PC-3 (cell line): ENCODE results near the gene RANBP1. TPM values are rescaled to one million over a fixed set of nuclear protein-coding genes. Genes with fewer than 3 reads are reported as not detected.

ENCODE experiments used
- ATAC-seq: fragments of 200-7000 bp; cut with Tn5 transposase; 2 replicates; pipeline ENCODE4 v1.9.1; 2020; ENCODE audit warnings: mild to moderate bottlenecking, moderate library complexity
- BruUV-seq: library from RNA; stranded (reverse); fragments of 400-500 nt; replicated peaks from 2 replicates; lab custom pipeline; 2021; lab: Mats Ljungman, UMichigan
- CTCF ChIA-PET: fragments of 300-600 bp; sonication (Branson Sonifier 250); formaldehyde crosslinking; loops from one replicate; lab custom pipeline; 2022; ENCODE audit warnings: antibody characterized with exemption; lab: Charles Lee
- POLR2A ChIA-PET: fragments of 300-600 bp; sonication (Branson Sonifier 250); formaldehyde crosslinking; loops from one replicate; lab custom pipeline; 2022; ENCODE audit warnings: antibody characterized with exemption; ENCODE audit not compliant: unreplicated experiment; lab: Charles Lee
- DNase-seq: peaks from one replicate; pipeline ENCODE4 v3.0.0-alpha.2; 2015
- H2AFZ ChIP-seq: fragments of 300-600 bp; sonication (generic); 2 replicates; pipeline ENCODE4 v1.6.0; 2016; ENCODE audit warnings: antibody characterized with exemption, low read length
- H3F3A ChIP-seq: fragments of 300-600 bp; sonication (generic); one replicate; pipeline ENCODE4 v1.6.0; 2017; ENCODE audit warnings: antibody characterized with exemption, low read length, control low read depth, mild to moderate bottlenecking; ENCODE audit not compliant: unreplicated experiment
- H3K27ac ChIP-seq: fragments of 300-600 bp; sonication (generic); 2 replicates; pipeline ENCODE4 v1.5.1; 2016; ENCODE audit warnings: mild to moderate bottlenecking, low read length
- H3K27me3 ChIP-seq: fragments of 300-600 bp; sonication (generic); 2 replicates; pipeline ENCODE4 v1.6.1; 2016; ENCODE audit warnings: low read length, mixed read lengths
- H3K36me3 ChIP-seq: fragments of 300-600 bp; sonication (generic); 2 replicates; pipeline ENCODE4 v1.6.1; 2016; ENCODE audit warnings: low read depth, mixed run types, low read length, mixed read lengths
- H3K4me1 ChIP-seq: fragments of 300-600 bp; sonication (generic); 2 replicates; pipeline ENCODE4 v1.5.1; 2016; ENCODE audit warnings: low read length; ENCODE audit not compliant: insufficient read depth
- H3K4me2 ChIP-seq: fragments of 300-600 bp; sonication (generic); 2 replicates; pipeline ENCODE4 v1.6.0; 2016; ENCODE audit warnings: low read length
- H3K4me3 ChIP-seq: fragments of 300-600 bp; sonication (generic); 2 replicates; pipeline ENCODE4 v1.5.1; 2016; ENCODE audit warnings: mild to moderate bottlenecking, low read length, mixed read lengths
- H3K79me2 ChIP-seq: fragments of 300-600 bp; sonication (generic); 2 replicates; pipeline ENCODE4 v1.6.1; 2017; ENCODE audit warnings: low read length, mixed read lengths
- H3K9ac ChIP-seq: fragments of 300-600 bp; sonication (generic); 2 replicates; pipeline ENCODE4 v1.6.0; 2016; ENCODE audit warnings: mild to moderate bottlenecking, low read length
- H3K9me2 ChIP-seq: fragments of 300-600 bp; sonication (generic); replicated peaks from 2 replicates; pipeline ENCODE4 v1.6.1; 2016; ENCODE audit warnings: mixed run types, low read length, mixed read lengths
- H3K9me3 ChIP-seq: fragments of 300-600 bp; sonication (generic); 2 replicates; pipeline ENCODE4 v1.6.1; 2016; ENCODE audit warnings: low read length, mixed read lengths
- H4K20me1 ChIP-seq: fragments of 300-600 bp; sonication (generic); 2 replicates; pipeline ENCODE4 v1.6.1; 2016; ENCODE audit warnings: low read length, mixed read lengths
- EZH2 ChIP-seq: fragments of 300-600 bp; sonication (generic); IDR thresholded peaks from one replicate; pipeline ENCODE4 v1.6.1; 2017; ENCODE audit warnings: antibody characterized with exemption, mild to moderate bottlenecking, low read length; ENCODE audit not compliant: unreplicated experiment
- EZH2phosphoT487 ChIP-seq: fragments of 300-600 bp; sonication (generic); IDR thresholded peaks from 2 replicates; pipeline ENCODE4 v1.6.1; 2018; ENCODE audit warnings: mild to moderate bottlenecking, antibody characterized with exemption, low read length, borderline replicate concordance
- intact Hi-C: fragments of 100-400 bp; cut with micrococcal nuclease; formaldehyde crosslinking; loops from 2 replicates; pipeline ENCODE4 v1.9.0; 2023
- microRNA-seq: library from miRNA; unstranded; fragments of <30 nt; microRNA quantifications from one replicate; pipeline ENCODE4 v1.1.0, GENCODE V29; 2020; ENCODE audit not compliant: unreplicated experiment
- total RNA-seq: library from RNA; depleted of rRNA; stranded (reverse); fragments of >200 nt; gene quantifications from 2 replicates; pipeline ENCODE4 v1.2.3, GENCODE V29; 2014; rRNA removed
- TF ChIP-seq, protein P1 (sequence below): fragments of 300-600 bp; sonication (generic); conservative IDR thresholded peaks from 2 replicates; pipeline ENCODE4 v1.5.1; 2017; ENCODE audit warnings: antibody characterized with exemption, low read depth, mild to moderate bottlenecking, low read length

The RANBP1 gene
- total RNA-seq, 1 experiment from 2014 or later = 356 TPM

DNA sequence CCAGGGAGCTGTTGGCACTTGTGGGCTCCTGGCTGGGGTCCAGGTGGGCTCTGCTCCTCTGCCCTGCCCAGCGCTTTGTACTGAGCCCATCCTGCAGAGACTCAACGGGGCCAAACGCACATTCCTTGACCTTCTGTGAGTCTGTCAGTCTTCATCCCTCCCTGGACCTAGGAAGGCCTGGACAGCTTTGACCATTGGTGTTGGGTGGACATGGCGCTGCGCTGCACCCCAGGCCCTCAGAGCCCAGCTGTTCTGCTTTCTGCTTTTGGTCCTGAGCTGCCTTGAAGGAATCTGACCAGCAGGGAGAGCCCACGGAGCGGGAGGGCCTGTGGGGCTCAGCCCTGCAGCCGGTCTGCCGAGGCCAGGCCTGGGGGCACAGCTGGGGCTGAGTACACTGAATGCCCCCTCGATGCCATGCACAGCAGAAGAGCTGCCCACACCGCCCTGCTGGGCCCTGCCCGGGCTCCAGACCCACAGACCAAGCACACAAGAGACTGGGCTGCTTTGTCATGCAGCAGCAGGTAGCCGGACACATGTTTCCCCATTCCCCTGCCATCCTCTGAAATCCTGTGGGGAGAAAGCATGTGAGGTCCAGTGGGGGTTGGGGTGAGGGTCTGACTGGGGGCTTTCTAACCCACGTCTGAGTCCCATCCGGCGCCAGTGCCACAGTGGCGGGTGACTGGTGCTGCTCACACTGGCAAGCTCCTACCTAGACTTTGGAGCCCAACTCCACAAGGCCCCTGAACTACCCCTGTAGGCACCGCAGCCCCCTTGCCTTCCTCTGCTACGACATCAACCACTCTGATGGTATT, 59.1 kb downstream of the RANBP1 start:
- Histone ChIP-seq H3K4me2 (no peak overlapping the region), H3K27me3 (no peaks in the 10 kb centered on the region), H4K20me1 (no peaks in the 10 kb centered on the region), H3K4me3 (no peak overlapping the region), H3K9me2 (no peaks in the 10 kb centered on the region), H3F3A (no peaks in the 10 kb centered on the region), H3K9me3 (no peaks in the 10 kb centered on the region), H3K4me1 (no peaks in the 10 kb centered on the region), H3K79me2 (no peaks in the 10 kb centered on the region), H3K36me3 (no peaks in the 10 kb centered on the region), H3K27ac (no peak overlapping the region), H3K9ac (no peak overlapping the region), H2AFZ (no peak overlapping the region)
- DNase-seq (no peak), ATAC-seq (peak; percentile 49)
- POLR2A ChIA-PET = no interaction called here
- BruUV-seq = no TSS peak
- CTCF ChIA-PET = interaction anchor here (0.6 kb wide), 1 partner anchor 39 kb away, joined by 3 read pairs; no protein-coding TSS in a partner anchor
- TF ChIP-seq EZH2 = no peak
- TF ChIP-seq, protein P1, sequence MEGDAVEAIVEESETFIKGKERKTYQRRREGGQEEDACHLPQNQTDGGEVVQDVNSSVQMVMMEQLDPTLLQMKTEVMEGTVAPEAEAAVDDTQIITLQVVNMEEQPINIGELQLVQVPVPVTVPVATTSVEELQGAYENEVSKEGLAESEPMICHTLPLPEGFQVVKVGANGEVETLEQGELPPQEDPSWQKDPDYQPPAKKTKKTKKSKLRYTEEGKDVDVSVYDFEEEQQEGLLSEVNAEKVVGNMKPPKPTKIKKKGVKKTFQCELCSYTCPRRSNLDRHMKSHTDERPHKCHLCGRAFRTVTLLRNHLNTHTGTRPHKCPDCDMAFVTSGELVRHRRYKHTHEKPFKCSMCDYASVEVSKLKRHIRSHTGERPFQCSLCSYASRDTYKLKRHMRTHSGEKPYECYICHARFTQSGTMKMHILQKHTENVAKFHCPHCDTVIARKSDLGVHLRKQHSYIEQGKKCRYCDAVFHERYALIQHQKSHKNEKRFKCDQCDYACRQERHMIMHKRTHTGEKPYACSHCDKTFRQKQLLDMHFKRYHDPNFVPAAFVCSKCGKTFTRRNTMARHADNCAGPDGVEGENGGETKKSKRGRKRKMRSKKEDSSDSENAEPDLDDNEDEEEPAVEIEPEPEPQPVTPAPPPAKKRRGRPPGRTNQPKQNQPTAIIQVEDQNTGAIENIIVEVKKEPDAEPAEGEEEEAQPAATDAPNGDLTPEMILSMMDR = peak; percentile 31; the same call in 1 of the 2 replicates
- no peak for TF ChIP-seq EZH2phosphoT487
- intact Hi-C loops = no loop called here

DNA sequence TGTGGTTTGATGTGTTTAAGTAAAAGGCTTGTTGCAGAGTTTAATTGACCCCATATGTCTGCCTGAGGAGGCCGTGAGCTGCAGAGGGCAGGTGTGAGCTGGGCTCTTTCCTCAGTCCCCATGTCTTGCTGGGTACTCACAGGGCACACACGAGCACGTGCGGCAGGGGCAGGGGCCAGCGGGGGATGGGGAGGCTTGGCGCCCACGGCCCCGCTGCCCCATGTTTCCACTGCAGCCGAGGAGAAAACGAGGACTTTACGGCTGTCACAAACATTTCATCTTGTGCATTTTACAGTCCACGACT, 59.6 kb downstream of the RANBP1 start:
- Histone ChIP-seq H3K27ac (no peak overlapping the region), H2AFZ (no peak overlapping the region), H3K27me3 (no peaks in the 10 kb centered on the region), H4K20me1 (no peaks in the 10 kb centered on the region), H3K9me2 (no peaks in the 10 kb centered on the region), H3K9ac (no peak overlapping the region), H3F3A (no peaks in the 10 kb centered on the region), H3K4me1 (no peaks in the 10 kb centered on the region), H3K4me3 (no peak overlapping the region), H3K9me3 (no peaks in the 10 kb centered on the region), H3K36me3 (no peaks in the 10 kb centered on the region), H3K79me2 (no peaks in the 10 kb centered on the region), H3K4me2 (no peak overlapping the region)
- TF ChIP-seq EZH2phosphoT487 = no peak
- CTCF ChIA-PET = interaction anchor here (0.6 kb wide), 1 partner anchor 39 kb away, joined by 3 read pairs; no protein-coding TSS in a partner anchor
- POLR2A ChIA-PET = no interaction called here
- no peak for DNase-seq
- no TSS peak for BruUV-seq
- ATAC-seq = 0 out of 2 replicates have a peak, but pooled peaks have one; percentile 37
- intact Hi-C loops = no loop called here

DNA sequence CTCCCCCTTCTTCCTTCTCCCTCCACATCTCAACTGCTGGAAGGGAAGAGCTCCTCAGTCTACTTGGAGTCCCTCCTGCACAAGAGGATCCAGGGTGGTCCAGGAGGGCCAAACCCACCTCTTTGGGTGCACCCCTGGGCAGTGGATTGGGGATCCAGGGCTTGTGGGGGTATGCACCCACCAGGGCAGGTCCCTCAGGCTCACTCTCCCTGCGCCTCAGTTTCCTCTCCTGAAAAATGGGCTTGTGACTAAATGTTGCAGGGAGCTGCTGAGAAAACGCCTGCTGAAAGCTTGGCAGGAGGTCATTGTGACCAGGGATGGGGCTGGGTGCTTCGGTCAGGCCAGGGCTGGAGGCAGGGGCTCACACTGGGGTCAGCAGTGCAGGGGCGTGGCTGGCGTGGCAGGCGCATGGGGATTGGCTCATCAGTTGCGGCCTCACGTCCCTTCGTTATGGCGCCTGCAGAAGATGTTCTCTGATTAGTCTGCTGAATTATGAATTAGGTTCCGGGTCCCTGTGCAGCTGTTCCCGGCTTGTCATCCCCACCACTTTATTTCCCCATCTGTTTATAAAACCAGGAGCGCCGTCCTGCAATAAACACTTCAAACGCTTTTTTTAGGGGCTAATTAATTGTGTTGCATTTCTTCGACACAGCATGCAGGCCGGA, 60.6 kb downstream of the RANBP1 start:
- intact Hi-C loops = no loop called here
- ATAC-seq = no peak
- Histone ChIP-seq H2AFZ (no peak overlapping the region), H3F3A (no peaks in the 10 kb centered on the region), H3K27ac (no peak overlapping the region), H3K9me2 (no peaks in the 10 kb centered on the region), H3K27me3 (no peaks in the 10 kb centered on the region), H3K9me3 (no peaks in the 10 kb centered on the region), H3K4me1 (no peaks in the 10 kb centered on the region), H3K4me2 (no peak overlapping the region), H4K20me1 (no peaks in the 10 kb centered on the region), H3K36me3 (no peaks in the 10 kb centered on the region), H3K4me3 (no peak overlapping the region), H3K9ac (no peak overlapping the region), H3K79me2 (no peaks in the 10 kb centered on the region)
- no TSS peak for BruUV-seq
- DNase-seq = no peak
- POLR2A ChIA-PET = no interaction called here
- CTCF ChIA-PET = interaction anchor here (0.7 kb wide), 1 partner anchor 47 kb away, joined by 3 read pairs; no protein-coding TSS in a partner anchor
- TF ChIP-seq EZH2 = no peak
- no peak for TF ChIP-seq EZH2phosphoT487
- TF ChIP-seq, protein P1 = no peak

Small RNAs within 50 kb of the gene (microRNA-seq; reads per million reads assigned to microRNA genes)
- not detected for gene MIR6816

Other genes starting within 250 kb of the RANBP1 start
- 204 and 205 TPM in 2 replicates for gene COMT, start 174.3 kb upstream of the RANBP1 start, total RNA-seq
- 23.0 and 32.1 TPM in 2 replicates for gene TXNRD2, start 174.3 kb upstream of the RANBP1 start, total RNA-seq
- gene ARVCF, start 99.3 kb upstream of the RANBP1 start, total RNA-seq = 19.7 and 20.0 TPM in 2 replicates
- gene TANGO2, start 95.0 kb upstream of the RANBP1 start, total RNA-seq = 23.5 and 33.7 TPM in 2 replicates
- 41.7 and 43.6 TPM in 2 replicates for gene DGCR8, start 35.9 kb upstream of the RANBP1 start, total RNA-seq
- gene TRMT2A, start 1.1 kb downstream of the RANBP1 start, total RNA-seq = 58.9 and 62.1 TPM in 2 replicates
- gene ZDHHC8, start 15.7 kb downstream of the RANBP1 start, total RNA-seq = 24.6 and 26.8 TPM in 2 replicates
- gene CCDC188, start 35.0 kb downstream of the RANBP1 start, total RNA-seq = not detected in 2 replicates
- gene RTN4R, start 152.2 kb downstream of the RANBP1 start, total RNA-seq = 10.4 and 12.2 TPM in 2 replicates
- 78.1 and 84.8 TPM in 2 replicates for gene DGCR6L, start 204.0 kb downstream of the RANBP1 start, total RNA-seq